ENCODE results near the gene HMGCLL1. TPM values are rescaled to one million over a fixed set of nuclear protein-coding genes. Genes with fewer than 3 reads are reported as not detected.

Gene HMGCLL1
- total RNA-seq, 2 experiments from 2014 or later, result not detected

- no peaks in the 10 kb centered on the region for H3K27me3 Mint-ChIP-seq
- CTCF ChIA-PET, result no interaction called here
- H3K9me3 Mint-ChIP-seq (ENCODE audit: low read depth), result peaks cover 5% of the 10 kb centered on the region
- H3K27ac Mint-ChIP-seq, result no peak overlapping the region
- no peaks in the 10 kb centered on the region for H3K36me3 Mint-ChIP-seq
- DNase-seq (no peak), ATAC-seq (no peak)
- H3K4me1 Mint-ChIP-seq, result no peaks in the 10 kb centered on the region
- no peak overlapping the region for H3K4me3 Mint-ChIP-seq
Observed at GRCh38 chr6:55512904-55513303, 66.1 kb downstream of the HMGCLL1 start.

GRCh38 chr6:55511122-55511800 lies 67.7 kb downstream of the HMGCLL1 start:
- CTCF ChIA-PET, result no interaction called here
- Mint-ChIP-seq H3K36me3 (no peaks in the 10 kb centered on the region), H3K27ac (no peak overlapping the region), H3K4me1 (no peaks in the 10 kb centered on the region), H3K4me3 (no peak overlapping the region), H3K27me3 (no peaks in the 10 kb centered on the region), H3K9me3 (ENCODE audit: low read depth) (peaks cover 5% of the 10 kb centered on the region)
- DNase-seq (no peak), ATAC-seq (no peak)

DNA sequence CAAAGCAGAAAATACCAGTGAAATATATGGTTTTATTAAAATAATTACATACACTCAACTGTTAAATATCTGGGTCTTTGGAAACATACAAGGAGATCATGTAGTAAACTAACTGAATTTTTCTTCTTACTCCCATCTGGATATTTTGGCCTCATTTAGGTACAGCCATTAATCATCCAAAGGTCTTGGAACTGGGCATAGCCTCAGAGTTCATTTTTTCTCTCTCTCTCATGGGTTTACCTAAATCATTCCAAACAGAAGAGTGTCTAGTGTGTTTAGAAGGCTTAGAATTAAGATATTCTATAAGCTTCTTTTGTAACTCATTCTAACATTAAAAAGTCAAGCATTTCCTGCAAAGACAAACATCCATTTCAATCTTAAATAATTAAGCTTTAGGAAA lies 79.4 kb downstream of the HMGCLL1 start:
- Mint-ChIP-seq H3K4me3 (no peak overlapping the region), H3K4me1 (no peaks in the 10 kb centered on the region), H3K27ac (no peak overlapping the region), H3K36me3 (no peaks in the 10 kb centered on the region), H3K27me3 (no peaks in the 10 kb centered on the region), H3K9me3 (ENCODE audit: low read depth) (peaks cover 5% of the 10 kb centered on the region)
- CTCF ChIA-PET, result no interaction called here
- DNase-seq (no peak), ATAC-seq (no peak)

DNA sequence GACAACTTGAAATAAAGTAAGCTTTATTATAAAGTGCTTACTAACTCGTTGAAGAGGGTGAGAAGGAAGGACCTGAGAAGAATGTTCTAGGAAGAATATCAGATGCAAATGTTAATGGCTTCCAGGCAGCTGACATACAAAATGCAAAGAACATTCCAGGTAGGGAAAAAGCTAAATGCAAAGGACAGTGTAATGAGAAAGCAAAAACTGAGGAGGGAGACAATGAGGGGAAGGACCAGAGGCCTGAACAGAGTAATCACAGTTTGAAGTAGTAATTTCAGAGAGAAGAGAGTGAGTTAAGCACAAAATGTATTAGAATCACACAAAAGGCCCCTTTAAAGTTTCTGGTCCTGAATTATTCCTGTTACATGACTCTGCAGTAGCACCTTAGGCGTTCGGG lies 81.3 kb downstream of the HMGCLL1 start:
- Mint-ChIP-seq H3K27ac (no peak overlapping the region), H3K36me3 (no peaks in the 10 kb centered on the region), H3K27me3 (no peaks in the 10 kb centered on the region), H3K4me1 (no peaks in the 10 kb centered on the region), H3K9me3 (ENCODE audit: low read depth) (peaks cover 6% of the 10 kb centered on the region), H3K4me3 (no peak overlapping the region)
- CTCF ChIA-PET, result no interaction called here
- DNase-seq (no peak), ATAC-seq (no peak)

GRCh38 chr6:55496201-55496600 lies 82.8 kb downstream of the HMGCLL1 start:
- CTCF ChIA-PET, result no interaction called here
- peaks cover 8% of the 10 kb centered on the region for H3K9me3 Mint-ChIP-seq (ENCODE audit: low read depth)
- H3K27ac Mint-ChIP-seq, result no peak overlapping the region
- no peaks in the 10 kb centered on the region for H3K36me3 Mint-ChIP-seq
- H3K27me3 Mint-ChIP-seq, result no peaks in the 10 kb centered on the region
- ATAC-seq (no peak), DNase-seq (no peak)
- H3K4me3 Mint-ChIP-seq, result no peak overlapping the region
- no peaks in the 10 kb centered on the region for H3K4me1 Mint-ChIP-seq

GRCh38 chr6:55495277-55495676 lies 83.7 kb downstream of the HMGCLL1 start:
- Mint-ChIP-seq H3K27ac (no peak overlapping the region), H3K9me3 (ENCODE audit: low read depth) (peaks cover 6% of the 10 kb centered on the region), H3K4me1 (no peaks in the 10 kb centered on the region), H3K36me3 (no peaks in the 10 kb centered on the region), H3K4me3 (no peak overlapping the region), H3K27me3 (no peaks in the 10 kb centered on the region)
- DNase-seq (no peak), ATAC-seq (no peak)
- CTCF ChIA-PET, result no interaction called here

DNA sequence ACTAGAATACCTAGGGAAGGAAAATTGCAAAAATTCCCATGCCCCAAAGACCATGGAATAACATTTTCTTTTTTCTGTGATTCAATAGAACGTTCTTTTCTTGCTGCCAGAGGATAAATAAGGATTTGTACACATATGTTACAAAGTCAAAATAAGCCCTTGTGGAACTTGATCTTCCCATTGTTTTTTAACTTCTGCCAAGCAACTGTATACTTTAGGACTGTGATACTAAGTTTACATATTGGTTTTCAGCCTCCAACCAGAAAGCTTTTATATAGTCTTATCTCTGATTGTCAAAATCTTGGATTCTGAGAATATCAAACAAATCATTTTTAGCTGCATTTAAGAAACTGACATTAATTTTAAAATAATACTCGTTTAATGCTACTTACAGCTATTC lies 84.6 kb downstream of the HMGCLL1 start:
- Mint-ChIP-seq H3K9me3 (ENCODE audit: low read depth) (peaks cover 6% of the 10 kb centered on the region), H3K4me3 (no peak overlapping the region), H3K4me1 (no peaks in the 10 kb centered on the region), H3K27ac (no peak overlapping the region), H3K36me3 (no peaks in the 10 kb centered on the region), H3K27me3 (no peaks in the 10 kb centered on the region)
- ATAC-seq, result no peak
- no peak for DNase-seq
- CTCF ChIA-PET, result no interaction called here

DNA sequence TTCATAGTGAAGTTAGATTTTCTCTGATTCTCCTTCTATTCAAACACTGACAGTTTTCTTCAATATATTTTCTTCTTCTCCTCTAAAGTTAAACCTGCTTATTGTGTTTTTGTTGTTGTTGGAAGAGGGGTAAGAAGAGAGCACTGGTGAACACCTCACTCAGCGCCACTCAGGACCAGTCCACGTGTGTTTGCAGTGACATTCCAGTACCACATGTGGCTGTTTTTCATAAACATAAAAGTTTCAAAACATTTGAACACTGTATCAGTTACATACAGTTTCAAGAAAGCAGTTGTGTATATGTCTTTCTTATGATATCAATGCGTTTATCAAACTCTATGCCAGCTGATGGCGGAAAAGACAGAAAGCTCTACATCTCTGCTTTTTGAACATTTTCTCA lies 86.7 kb downstream of the HMGCLL1 start:
- DNase-seq (no peak), ATAC-seq (no peak)
- H3K27me3 Mint-ChIP-seq, result no peaks in the 10 kb centered on the region
- no peaks in the 10 kb centered on the region for H3K4me1 Mint-ChIP-seq
- H3K36me3 Mint-ChIP-seq, result no peaks in the 10 kb centered on the region
- H3K4me3 Mint-ChIP-seq, result no peak overlapping the region
- CTCF ChIA-PET, result no interaction called here
- H3K9me3 Mint-ChIP-seq (ENCODE audit: low read depth), result peaks cover 8% of the 10 kb centered on the region
- H3K27ac Mint-ChIP-seq, result no peak overlapping the region

GRCh38 chr6:55490871-55491270 lies 88.1 kb downstream of the HMGCLL1 start:
- Mint-ChIP-seq H3K27ac (no peak overlapping the region), H3K4me1 (no peaks in the 10 kb centered on the region), H3K9me3 (ENCODE audit: low read depth) (peaks cover 8% of the 10 kb centered on the region), H3K27me3 (no peaks in the 10 kb centered on the region), H3K36me3 (no peaks in the 10 kb centered on the region), H3K4me3 (no peak overlapping the region)
- CTCF ChIA-PET, result no interaction called here
- ATAC-seq (no peak), DNase-seq (no peak)

- no peak overlapping the region for H3K4me3 Mint-ChIP-seq
- no peaks in the 10 kb centered on the region for H3K27me3 Mint-ChIP-seq
- H3K27ac Mint-ChIP-seq, result no peak overlapping the region
- H3K4me1 Mint-ChIP-seq, result no peaks in the 10 kb centered on the region
- ATAC-seq (no peak), DNase-seq (no peak)
- CTCF ChIA-PET, result no interaction called here
- H3K36me3 Mint-ChIP-seq, result no peaks in the 10 kb centered on the region
- H3K9me3 Mint-ChIP-seq (ENCODE audit: low read depth), result peaks cover 7% of the 10 kb centered on the region
Observed at GRCh38 chr6:55474382-55474781, 104.6 kb downstream of the HMGCLL1 start.

GRCh38 chr6:55473722-55474121 lies 105.3 kb downstream of the HMGCLL1 start:
- no peak overlapping the region for H3K27ac Mint-ChIP-seq
- H3K9me3 Mint-ChIP-seq (ENCODE audit: low read depth), result peaks cover 7% of the 10 kb centered on the region
- no peaks in the 10 kb centered on the region for H3K4me1 Mint-ChIP-seq
- no peak for ATAC-seq
- CTCF ChIA-PET, result no interaction called here
- DNase-seq, result no peak
- H3K36me3 Mint-ChIP-seq, result no peaks in the 10 kb centered on the region
- no peak overlapping the region for H3K4me3 Mint-ChIP-seq
- no peaks in the 10 kb centered on the region for H3K27me3 Mint-ChIP-seq

- CTCF ChIA-PET, result no interaction called here
- Mint-ChIP-seq H3K4me1 (no peaks in the 10 kb centered on the region), H3K27me3 (no peaks in the 10 kb centered on the region)
Observed at GRCh38 chr6:55469951-55470366, 109.0 kb downstream of the HMGCLL1 start.

GRCh38 chr6:55456016-55456415 lies 123.0 kb downstream of the HMGCLL1 start:
- H3K4me1 Mint-ChIP-seq, result no peaks in the 10 kb centered on the region
- ATAC-seq (no peak), DNase-seq (no peak)
- CTCF ChIA-PET, result no interaction called here
- H3K36me3 Mint-ChIP-seq, result no peaks in the 10 kb centered on the region
- H3K4me3 Mint-ChIP-seq, result no peak overlapping the region
- no peaks in the 10 kb centered on the region for H3K27me3 Mint-ChIP-seq
- no peak overlapping the region for H3K27ac Mint-ChIP-seq
- H3K9me3 Mint-ChIP-seq (ENCODE audit: low read depth), result peaks cover 4% of the 10 kb centered on the region

More at GRCh38 chr6:55469951-55470366, 109.0 kb downstream of the HMGCLL1 start:
- Mint-ChIP-seq H3K9me3 (ENCODE audit: low read depth) (peaks cover 7% of the 10 kb centered on the region), H3K36me3 (no peaks in the 10 kb centered on the region), H3K27ac (no peak overlapping the region), H3K4me3 (no peak overlapping the region)
- DNase-seq, result no peak
- ATAC-seq, result no peak

DNA sequence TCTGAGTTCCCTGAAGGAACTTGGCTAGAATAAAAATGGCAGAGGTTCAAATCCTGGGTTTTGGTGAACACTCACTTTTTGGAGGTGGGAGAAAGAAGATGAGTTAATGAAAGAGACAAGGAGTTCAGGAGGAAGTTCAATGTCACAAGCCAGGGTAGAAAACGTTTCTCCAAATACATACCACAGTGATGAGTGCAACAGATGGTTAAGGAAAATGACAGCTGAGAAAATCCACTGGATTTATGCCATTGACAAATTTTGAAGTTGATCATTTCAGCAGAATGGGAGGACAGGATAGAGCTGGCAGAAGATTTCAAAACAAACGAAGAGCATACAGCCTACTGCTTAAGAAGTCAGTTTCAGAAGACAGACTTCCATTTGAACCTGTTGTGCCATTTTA lies 129.0 kb downstream of the HMGCLL1 start:
- H3K27ac Mint-ChIP-seq, result no peak overlapping the region
- no peaks in the 10 kb centered on the region for H3K36me3 Mint-ChIP-seq
- H3K4me3 Mint-ChIP-seq, result no peak overlapping the region
- no peaks in the 10 kb centered on the region for H3K27me3 Mint-ChIP-seq
- CTCF ChIA-PET, result no interaction called here
- ATAC-seq, result no peak
- no peaks in the 10 kb centered on the region for H3K4me1 Mint-ChIP-seq
- no peak for DNase-seq
- H3K9me3 Mint-ChIP-seq (ENCODE audit: low read depth), result peaks cover 2% of the 10 kb centered on the region

DNA sequence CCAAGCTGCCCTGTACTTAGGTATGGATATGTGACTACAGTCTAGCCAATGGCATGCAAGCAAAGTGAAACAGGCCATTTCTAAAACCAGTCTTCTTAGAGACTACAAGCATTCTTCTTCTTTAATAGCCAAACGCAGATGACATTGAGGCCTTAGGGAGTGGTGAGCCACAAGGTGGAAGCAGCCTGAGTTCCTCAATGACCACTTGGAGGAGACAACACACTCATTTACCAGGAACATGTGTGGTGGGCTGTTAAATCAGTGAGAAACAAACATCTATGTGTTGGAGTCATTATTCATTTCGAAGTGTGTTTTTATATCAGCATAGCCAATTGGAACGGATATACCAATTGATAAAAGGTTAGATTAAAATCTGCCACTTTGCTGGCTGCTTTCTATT lies 129.8 kb downstream of the HMGCLL1 start:
- Mint-ChIP-seq H3K27ac (no peak overlapping the region), H3K27me3 (no peaks in the 10 kb centered on the region), H3K9me3 (ENCODE audit: low read depth) (no peaks in the 10 kb centered on the region), H3K4me3 (no peak overlapping the region), H3K4me1 (no peaks in the 10 kb centered on the region), H3K36me3 (no peaks in the 10 kb centered on the region)
- CTCF ChIA-PET, result no interaction called here
- no peak for DNase-seq
- no peak for ATAC-seq
